ENCODE results near the gene NT5C3A.

The NT5C3A gene

GRCh38 chr7:33079096-33079495 is 16.5 kb upstream of the NT5C3A start:
- no peak for TF ChIP-seq CTCF (IDR thresholded peaks at IDR 0.05; ENCODE audit: extremely low read depth, insufficient read depth, missing control alignments)
- DNase-seq (ENCODE audit: low spot score), result no peak
- in situ Hi-C loops (cut with MboI; ENCODE audit: low pct_unique_long_range_greater_than_20kb, low sequenced_read_pairs, unreplicated experiment), result no loop called here

- TF ChIP-seq CTCF (IDR thresholded peaks at IDR 0.05; ENCODE audit: extremely low read depth, insufficient read depth, missing control alignments), result no peak
- in situ Hi-C loops (cut with MboI; ENCODE audit: low pct_unique_long_range_greater_than_20kb, low sequenced_read_pairs, unreplicated experiment), result no loop called here
- DNase-seq (ENCODE audit: low spot score), result no peak
Measured at GRCh38 chr7:33076737-33077136, 14.2 kb upstream of the NT5C3A start.

- TF ChIP-seq CTCF (IDR thresholded peaks at IDR 0.05; ENCODE audit: extremely low read depth, insufficient read depth, missing control alignments), result no peak
- no peak for DNase-seq (ENCODE audit: low spot score)
- in situ Hi-C loops (cut with MboI; ENCODE audit: low pct_unique_long_range_greater_than_20kb, low sequenced_read_pairs, unreplicated experiment), result no loop called here
Measured at GRCh38 chr7:33075818-33076518, 13.4 kb upstream of the NT5C3A start.

- DNase-seq (ENCODE audit: low spot score), result no peak
- in situ Hi-C loops (cut with MboI; ENCODE audit: low pct_unique_long_range_greater_than_20kb, low sequenced_read_pairs, unreplicated experiment), result no loop called here
- TF ChIP-seq CTCF (IDR thresholded peaks at IDR 0.05; ENCODE audit: extremely low read depth, insufficient read depth, missing control alignments), result no peak
Measured at GRCh38 chr7:33073243-33073642, 10.7 kb upstream of the NT5C3A start.

- TF ChIP-seq CTCF (IDR thresholded peaks at IDR 0.05; ENCODE audit: extremely low read depth, insufficient read depth, missing control alignments), result no peak
- DNase-seq (ENCODE audit: low spot score), result no peak
- in situ Hi-C loops (cut with MboI; ENCODE audit: low pct_unique_long_range_greater_than_20kb, low sequenced_read_pairs, unreplicated experiment), result no loop called here
Measured at GRCh38 chr7:33072471-33072870, 9.9 kb upstream of the NT5C3A start.

- DNase-seq (ENCODE audit: low spot score), result no peak
- no peak for TF ChIP-seq CTCF (IDR thresholded peaks at IDR 0.05; ENCODE audit: extremely low read depth, insufficient read depth, missing control alignments)
- in situ Hi-C loops (cut with MboI; ENCODE audit: low pct_unique_long_range_greater_than_20kb, low sequenced_read_pairs, unreplicated experiment), result no loop called here
Measured at GRCh38 chr7:33070831-33071230, 8.3 kb upstream of the NT5C3A start.
